HG03378 (cell line): ENCODE measurements around the gene SFMBT1.

Source experiments
- ATAC-seq: cut with Tn5 transposase; IDR thresholded peaks from one replicate; pipeline ENCODE4 v1.9.1; 2021; ENCODE audit warnings: mild to moderate bottlenecking, moderate library complexity; ENCODE audit not compliant: unreplicated experiment

The SFMBT1 gene

DNA sequence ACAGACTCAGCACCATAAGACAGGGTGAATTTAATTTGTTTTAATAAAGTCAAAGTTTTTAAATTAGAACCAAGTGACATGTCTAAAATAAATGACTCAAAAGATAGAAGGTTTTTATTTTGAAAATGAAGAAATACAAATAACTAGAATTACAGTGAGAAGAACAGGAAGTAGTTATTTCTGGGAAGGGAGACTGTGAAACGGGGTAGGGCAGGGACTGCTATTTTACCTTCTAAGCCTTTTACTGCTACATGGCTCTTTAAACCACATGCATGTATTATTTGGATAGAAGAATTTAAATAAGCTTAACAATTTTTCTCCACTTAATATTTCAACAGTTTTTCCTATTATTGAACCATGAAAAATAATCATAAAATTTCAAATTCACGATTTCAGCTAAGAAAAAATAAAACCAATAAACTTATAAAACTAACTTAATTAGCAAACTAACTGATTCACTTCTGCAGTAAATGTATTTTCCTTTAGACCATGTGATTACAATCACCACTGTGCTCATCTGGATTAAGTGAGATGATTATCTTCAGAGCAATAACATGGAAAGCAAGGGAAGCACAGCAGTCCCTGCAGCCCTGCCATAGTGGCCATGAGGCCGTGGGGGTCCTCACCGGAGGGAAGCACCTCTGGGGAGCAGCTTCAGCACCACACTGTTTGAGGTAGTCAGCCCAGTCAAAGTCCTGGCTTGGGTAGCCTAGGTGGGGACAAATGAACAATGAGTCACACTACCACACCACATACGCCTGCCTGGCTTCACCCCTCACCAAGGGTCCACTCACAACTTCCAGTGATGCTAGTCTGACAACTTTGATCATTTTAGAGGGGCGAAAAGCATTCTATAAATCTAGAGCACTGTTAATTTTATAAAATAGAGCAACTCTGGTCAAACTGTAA lies 120.2 kb downstream of the SFMBT1 start:
- ATAC-seq, result no peak

DNA sequence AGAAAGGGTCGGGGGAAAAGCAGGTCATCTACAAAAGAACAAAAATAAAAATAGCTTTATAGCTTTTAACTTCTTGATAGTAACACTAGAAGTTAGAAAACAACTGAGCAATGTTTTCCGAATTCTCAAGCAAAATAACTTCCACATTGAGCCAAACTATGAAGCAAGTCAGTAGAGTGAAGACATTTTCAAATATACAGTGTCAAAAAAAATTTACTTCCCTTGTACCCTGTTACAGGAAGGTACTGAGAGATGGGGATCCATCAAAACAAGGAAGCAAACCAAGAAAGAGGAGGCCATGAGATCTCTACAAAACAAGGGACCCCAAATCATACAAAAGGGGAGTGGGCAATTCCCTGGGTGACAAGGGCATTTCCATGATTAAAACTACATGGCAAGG lies 121.9 kb downstream of the SFMBT1 start:
- no peak for ATAC-seq

DNA sequence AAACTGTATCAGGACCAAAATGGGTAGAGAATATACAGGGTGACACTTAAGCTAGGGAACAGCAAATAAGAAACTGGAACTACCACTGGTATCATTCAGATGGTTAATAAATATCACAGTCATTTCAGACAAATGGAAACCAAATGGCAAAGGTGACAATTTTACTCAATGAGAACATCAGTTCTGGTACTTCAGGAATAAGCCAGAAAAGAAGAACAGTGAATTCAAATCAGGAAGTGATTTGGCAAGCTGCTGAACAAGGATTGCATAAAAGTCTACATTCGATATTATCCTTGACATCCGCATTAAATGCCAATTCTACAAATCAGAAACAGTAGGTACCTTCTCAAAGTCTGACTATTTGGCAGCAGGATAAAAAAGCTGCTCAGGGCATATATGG lies 125.0 kb downstream of the SFMBT1 start:
- ATAC-seq, result no peak

DNA sequence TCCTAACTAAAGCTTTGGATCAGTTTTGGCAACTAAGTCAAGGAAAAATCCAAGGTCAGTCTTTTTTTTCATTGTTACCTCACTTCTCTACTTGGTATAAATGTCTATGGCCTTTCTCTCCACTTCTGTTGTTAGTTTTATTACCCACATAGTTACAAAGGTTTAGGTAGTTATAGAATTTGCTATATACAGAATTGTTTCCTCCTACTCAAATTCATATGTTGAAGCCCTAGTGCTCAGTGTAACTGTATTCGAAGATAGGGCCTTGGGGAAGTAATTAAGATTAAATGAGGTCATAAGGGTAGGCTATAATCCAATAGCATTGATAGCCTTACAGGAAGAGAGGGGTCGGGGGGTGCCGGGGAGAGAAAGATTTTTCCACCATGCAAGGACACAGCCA lies 128.8 kb downstream of the SFMBT1 start:
- no peak for ATAC-seq

DNA sequence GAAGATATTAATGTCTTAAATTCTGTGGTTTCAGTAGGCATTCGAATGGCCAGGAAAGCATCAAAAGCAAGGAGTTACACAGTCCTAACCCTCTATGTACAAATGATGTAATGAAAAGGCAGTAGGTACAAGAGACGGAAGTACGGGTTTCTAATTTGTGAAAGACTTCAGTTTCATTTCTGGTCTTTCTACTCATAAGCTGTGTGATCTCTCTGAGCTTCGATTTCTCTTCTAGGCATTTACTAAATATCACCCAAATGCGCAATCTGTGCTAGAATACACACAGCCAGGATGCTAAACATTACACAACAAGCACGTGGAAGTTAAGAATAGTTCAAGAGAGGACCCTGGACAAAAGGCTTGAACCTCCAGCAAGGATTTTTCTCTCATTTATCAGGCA lies 130.6 kb downstream of the SFMBT1 start:
- ATAC-seq, result no peak

DNA sequence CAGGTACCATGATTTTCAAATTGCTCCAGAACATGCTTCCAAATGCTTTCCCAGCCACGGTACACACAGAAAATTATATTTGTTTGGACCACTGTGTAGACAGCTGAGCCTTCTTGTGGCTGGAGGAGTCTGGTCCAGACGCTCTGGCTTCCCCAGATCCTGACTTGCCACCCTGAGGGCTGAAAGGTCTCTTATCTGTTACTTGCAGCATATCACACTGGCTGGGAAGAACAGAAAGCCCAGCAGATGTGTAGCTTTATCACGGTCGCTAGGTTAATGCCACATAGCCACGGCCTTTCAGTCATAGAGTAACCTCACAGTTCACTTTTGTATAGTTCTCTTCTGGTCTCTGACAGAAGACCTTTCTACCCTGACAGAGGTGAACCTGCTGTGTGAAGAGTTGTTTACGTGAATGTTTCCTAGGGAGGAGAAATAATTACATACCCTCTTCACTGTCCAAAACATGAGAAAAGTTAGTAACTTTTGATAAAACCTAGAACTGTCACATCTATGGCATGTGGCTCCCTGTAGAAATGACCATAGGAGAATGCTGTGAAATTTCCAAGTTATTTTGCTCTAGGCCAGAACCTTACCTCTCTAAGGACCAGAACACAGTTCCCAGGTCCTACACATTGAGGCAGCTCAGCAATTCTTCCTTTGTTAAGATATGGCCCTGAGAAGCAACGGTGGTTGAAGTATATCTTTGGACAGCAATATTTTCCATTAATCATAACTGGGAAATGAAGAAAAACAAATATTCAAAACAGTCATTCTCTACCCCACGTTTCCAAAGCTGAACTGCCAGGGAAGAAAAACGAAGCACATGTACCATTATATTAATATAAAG lies 132.8 kb downstream of the SFMBT1 start:
- ATAC-seq, result no peak

DNA sequence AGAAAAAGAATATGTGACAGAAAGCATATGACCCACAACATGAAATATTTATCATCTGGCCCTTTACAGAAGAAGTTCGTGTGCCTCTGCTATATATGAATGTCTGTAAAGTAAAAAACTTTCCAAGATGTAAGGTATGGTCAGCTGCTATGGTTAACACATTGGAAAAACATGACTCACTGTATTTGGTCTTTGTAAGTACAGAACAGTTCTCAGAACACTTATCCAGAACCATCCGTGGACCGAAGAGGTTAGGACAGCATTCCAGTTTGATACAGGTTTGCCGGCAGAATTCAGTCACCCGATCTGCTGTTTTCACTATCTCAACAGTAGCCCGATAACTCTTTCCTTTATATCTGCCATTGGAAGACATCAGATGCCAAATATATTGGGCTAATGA lies 135.1 kb downstream of the SFMBT1 start:
- no peak for ATAC-seq

DNA sequence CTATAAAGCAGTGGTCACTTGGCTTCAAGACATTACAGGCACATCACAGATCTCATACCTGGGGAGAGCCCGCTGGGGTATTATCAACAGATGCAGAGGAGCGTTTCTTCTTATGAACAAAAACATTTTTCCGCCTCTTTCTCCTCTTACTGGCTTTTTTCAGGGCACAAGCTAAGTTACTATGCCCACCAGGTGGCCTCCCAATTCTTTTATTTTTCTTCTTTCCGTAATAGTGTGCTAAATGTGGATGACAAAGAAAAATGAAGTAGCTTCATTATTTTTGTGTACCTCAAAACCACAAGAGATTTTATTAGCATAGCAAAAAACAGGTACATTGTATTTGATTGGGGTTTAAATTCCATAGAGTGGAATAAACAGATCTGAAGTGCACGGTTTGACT lies 138.4 kb downstream of the SFMBT1 start:
- no peak for ATAC-seq

DNA sequence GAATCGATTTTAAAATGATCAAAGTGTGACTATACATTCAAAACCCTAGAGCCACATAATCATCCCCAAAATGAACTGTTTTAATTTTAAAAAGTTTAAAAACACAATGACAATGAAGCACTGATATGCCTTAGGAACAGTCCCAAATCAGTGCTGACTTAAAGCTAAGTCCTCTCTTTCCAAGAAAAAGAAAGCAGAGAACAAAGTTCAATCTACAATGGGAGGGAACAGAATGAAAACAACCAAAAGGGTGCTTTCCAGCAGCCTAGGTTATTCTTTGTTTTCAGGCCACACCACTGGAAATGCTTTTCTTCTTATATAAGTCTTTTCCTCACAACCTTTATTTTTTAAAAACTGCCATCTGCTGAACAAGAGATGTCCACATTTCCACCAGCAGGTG lies 141.3 kb downstream of the SFMBT1 start:
- no peak for ATAC-seq

DNA sequence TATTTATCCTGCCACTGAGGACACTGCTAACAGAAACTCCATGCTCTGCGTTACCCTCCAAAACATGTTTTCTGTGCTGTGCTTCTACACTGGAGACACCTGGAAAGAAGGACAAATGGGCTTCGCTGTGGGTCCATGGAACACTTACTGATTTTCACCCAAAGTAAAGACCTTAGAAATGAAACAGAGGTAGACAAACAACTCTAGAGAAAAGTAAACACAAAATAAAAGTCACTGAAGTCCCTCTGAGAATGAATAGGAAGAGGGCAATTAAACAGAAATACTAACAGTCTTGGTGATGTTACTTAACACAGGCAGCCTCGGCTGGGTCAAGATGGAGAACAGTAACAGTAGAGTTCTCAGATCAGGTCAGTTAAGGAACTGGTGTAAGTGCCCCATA lies 141.9 kb downstream of the SFMBT1 start:
- ATAC-seq, result no peak

DNA sequence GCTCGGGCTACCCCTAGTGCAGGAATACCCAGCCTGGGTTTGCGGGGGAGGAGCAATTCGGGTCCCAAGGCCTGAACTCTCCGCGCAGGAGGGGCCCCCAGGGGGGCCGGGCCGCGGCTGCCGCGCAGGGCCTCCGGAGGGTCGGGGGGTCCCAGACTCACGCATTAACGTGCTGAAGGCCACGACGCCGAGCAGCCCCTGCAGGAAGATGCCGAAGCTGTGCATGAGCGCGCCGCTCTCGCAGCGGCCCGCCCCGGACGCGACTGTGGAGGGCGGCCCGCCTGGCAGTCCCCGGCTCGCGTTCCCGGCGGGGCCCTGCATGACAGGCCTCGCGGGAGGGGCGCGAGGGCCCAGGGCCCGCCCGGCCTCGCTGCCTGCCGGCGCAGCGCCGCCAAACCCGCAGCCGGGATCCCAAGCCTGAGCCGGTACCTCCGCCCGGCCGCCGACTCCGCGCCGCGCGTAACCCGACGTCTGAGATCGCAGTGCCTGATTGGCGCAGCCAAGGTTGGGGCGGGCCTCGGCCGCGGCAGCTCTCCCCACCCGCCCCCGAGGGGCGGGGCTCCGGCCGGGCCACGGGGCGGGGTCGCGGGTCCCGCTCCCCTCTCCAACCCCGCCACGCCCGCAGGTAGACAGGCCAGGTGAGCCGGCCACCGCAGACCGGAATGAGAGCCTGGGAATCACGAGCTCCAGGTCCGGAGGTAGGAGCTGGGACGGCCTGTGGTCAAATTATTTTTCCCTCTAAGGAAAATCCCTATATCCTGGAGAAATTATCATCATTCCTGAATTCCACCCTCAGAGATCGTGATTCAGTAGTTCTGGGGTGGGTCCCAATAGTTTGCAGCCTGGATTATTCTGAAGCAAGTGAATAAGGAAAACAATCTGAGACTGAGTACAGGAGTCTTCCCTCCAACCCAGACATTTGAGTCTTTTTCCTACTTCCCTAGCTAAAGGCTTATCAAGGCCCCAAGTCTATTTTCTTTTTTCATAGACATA lies 148.4 kb downstream of the SFMBT1 start, which contains the start of gene STIMATE:
STIMATE (minus strand) TSS at position 419 of the 993 bp plus-strand sequence; CDS start at position 321, 98 bp downstream.
- ATAC-seq, result peak; percentile 78

DNA sequence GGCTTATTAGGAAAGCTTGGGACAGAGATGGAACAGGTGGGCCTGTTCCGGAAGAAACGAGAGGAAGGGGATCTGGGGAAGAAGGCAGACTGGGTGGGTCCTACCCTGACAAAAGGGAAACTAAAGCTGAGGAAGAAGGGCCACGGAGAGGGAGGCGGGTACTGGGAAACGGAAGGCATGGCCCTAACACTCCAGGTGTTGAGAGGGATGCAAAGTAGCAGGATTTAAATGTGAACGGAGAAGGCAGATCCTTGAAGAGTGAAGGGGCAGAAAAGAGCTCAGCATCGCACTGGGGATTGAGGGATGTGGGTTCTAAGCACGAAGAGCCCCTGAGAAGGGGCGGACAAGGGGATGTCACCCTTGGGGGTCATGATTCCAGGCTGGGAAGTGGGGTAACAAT lies 149.3 kb downstream of the SFMBT1 start:
- no peak for ATAC-seq

DNA sequence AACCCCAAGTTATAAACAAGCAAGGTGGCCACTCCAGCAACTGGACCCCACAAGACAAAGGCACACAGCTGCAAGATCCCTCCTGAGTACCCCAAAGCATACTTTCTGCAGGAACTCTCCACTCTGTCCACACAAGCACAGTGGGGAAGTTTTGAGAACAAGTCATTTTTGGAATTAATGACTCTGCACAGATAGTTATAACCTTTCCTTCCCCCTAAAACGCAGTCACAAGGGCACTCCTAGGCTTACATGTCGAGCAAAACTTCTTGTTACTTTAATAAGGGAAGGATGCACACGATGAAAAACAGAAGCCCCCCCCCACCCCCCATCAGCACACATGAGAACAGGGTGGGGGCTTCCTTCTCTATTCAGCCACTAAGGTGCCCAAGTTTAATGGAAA lies 149.7 kb downstream of the SFMBT1 start:
- ATAC-seq, result no peak

DNA sequence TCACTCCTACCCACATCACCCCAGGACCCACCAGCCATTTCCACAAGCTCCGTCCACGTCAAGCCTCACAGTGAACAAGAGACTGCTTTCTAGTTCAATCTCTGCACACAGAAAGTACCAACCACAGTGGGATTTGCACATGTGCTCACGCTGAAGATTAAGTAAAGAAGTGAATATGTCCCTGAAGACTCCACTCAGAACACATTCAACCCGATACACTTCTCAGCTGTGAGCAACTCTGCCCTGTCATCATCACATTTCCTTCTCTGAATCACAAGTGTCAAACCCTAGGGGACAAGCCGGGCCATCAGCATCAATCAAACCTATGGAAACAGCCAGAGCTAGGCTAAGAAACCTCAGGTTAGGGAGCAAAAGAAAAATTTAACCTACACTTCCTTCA lies 150.5 kb downstream of the SFMBT1 start:
- no peak for ATAC-seq

DNA sequence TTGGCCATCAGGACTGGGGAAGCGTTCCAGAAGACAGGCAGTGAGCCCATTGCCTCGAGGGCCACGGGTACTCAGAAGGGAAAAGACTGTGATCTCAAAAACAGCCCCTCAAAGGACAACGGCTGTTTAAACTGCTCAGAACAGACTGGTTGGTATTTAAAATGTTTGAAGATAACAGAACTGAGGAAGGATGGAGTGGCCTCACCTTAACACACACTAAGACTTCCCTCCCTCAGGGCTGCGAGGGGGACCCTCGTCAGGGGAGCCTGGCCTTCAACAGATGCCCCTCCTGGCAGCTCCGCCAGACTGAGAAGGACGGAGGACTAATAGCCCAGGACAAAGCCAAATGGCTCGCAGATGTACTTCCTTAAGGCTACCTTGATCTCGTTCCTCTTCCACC lies 151.1 kb downstream of the SFMBT1 start:
- ATAC-seq, result no peak

DNA sequence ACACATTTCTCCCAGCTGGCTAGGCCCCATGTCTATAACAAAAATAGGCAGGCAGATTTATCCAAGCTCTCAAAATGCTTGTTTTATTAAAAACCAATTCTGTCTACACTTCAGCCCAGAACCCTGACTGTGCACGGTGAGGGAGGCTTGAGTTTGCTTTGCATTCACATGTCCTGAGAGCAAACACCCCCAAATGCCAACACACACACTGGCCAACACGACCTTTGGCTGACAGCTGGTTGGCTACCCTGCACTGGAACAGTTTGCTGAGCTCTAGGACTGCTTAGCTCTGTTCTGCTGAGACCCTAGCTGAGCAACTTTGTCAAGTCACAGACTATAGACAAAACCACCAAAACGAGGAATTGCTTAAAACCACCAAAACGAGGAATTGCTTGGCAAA lies 152.2 kb downstream of the SFMBT1 start:
- ATAC-seq, result no peak

DNA sequence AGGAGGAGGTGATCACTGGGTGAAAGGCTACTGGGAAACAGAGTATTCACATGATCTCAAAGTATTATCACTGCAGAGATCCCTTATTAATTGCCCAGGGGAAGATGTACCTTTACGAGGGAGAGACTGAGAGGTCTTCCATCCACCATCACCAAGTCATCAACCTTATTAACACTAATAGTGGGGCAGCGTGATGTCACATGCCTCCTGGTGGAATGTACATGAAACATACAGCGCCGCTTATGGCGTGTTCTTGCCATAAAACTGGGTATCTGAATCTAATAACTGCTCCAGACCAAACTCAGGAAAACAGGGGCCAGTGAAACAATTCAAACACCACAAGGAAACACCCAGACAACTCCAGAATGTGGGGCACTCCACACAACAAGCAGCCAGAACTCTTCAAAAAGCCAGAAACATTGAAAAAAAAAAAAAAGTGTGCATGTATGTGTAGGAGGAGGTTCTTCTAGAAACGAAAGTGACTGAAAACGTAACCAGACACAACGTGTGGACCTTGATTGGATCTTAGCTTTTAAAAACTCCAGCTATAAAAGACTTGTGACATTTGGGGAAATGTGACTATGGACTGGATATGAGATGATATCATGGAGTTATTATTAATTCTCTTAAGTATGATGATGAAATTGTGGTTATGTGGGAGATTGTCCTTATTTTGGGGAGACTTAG lies 153.1 kb downstream of the SFMBT1 start:
- no peak for ATAC-seq

DNA sequence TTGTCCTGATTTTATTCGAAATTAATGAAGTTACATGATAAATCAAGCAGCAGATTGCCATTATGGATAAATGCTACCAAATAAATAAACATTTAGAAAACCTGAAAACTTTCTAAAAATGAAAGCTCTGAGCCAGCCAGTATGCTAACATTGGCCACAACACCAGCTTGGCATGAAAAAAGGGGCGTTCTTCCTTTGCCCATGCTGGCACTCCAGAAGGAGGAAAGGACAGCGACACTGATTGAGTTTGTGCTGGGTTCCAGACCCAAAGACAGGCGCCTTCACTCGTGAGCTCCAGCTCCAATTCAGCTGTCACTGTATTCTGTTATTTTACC lies 153.6 kb downstream of the SFMBT1 start:
- ATAC-seq, result no peak

DNA sequence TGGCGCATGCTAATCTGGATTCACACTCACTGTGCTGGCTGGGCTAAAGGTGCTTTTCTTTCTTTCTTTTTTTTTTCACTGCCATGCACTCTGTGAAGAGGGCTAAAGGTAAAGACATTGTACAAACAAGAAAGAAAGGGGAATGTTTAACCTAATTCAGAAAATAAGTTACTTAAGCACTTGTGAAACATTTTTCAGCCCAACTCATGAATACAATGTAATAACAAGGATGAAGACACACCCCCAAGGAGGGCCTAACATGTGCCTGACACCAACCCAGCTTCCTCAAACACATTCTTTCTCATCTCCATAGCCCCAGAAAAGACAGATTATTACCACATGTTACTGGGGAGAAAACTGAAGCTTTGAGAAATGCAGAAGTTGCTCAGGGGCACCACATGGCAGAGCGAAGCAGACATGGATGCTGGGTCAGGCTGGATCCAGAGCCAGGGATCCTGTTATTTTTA lies 154.2 kb downstream of the SFMBT1 start:
- ATAC-seq, result no peak

DNA sequence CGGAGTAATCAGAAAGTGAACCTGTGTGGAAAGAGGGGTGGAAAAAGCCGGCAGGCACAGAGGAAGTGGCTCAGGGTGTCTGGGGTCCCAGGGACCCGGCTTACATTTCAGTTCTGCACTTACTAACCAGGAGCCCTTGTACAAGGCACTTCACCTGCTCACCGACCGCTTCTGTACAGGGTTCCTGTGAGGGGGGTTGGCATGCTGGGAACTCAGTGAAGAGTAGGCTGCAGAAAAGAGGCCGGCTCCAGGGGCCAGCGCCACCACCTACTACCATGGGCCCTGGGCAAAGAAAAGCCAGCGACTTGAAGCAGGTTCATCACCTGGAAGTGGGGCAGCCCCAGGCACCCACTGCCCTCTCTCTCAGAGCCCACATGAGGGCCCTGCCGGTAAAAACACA lies 154.7 kb downstream of the SFMBT1 start:
- no peak for ATAC-seq
